Mesendoderm (in vitro differentiated cells): ENCODE results near the gene KLHL4. TPM values are rescaled to one million over a fixed set of nuclear protein-coding genes. Genes with fewer than 3 reads are reported as not detected.
"Not testable (repeated sequence)": the region's sequence is repeated elsewhere in the genome, so short reads cannot be mapped to it uniquely, and the experiment has no call there.

ENCODE experiments used
- DNase-seq: peaks from one replicate; pipeline ENCODE4 v3.0.0; 2013
- H2AK5ac ChIP-seq: 2 replicates; pipeline ENCODE4 v1.6.1; 2013; ENCODE audit warnings: low read length, inconsistent platforms
- H2BK120ac ChIP-seq: 2 replicates; pipeline ENCODE4 v1.6.1; 2013; ENCODE audit warnings: low read depth, mild to moderate bottlenecking, low read length, moderate library complexity, mixed read lengths
- H2BK15ac ChIP-seq: replicated peaks from 2 replicates; pipeline ENCODE4 v1.6.1; 2013; ENCODE audit warnings: low read depth, mild to moderate bottlenecking, moderate library complexity
- H2BK5ac ChIP-seq: 2 replicates; pipeline ENCODE4 v1.6.1; 2013; ENCODE audit warnings: low read length, inconsistent platforms
- H3K18ac ChIP-seq: 2 replicates; pipeline ENCODE4 v1.6.1; 2013; ENCODE audit warnings: mild to moderate bottlenecking, low read length, mixed read lengths
- H3K23ac ChIP-seq: one replicate; pipeline ENCODE4 v1.6.1; 2013; ENCODE audit warnings: low read length
- H3K27ac ChIP-seq: 2 replicates; pipeline ENCODE4 v1.5.1; 2013; ENCODE audit warnings: low read depth, mild to moderate bottlenecking, inconsistent platforms, low read length, moderate library complexity
- H3K27me3 ChIP-seq: 2 replicates; pipeline ENCODE4 v1.6.1; 2013; ENCODE audit warnings: low read length, control low read depth, mild to moderate bottlenecking, inconsistent platforms; ENCODE audit not compliant: insufficient read depth, poor library complexity
- H3K36me3 ChIP-seq: 2 replicates; pipeline ENCODE4 v1.6.1; 2013; ENCODE audit warnings: low read length, inconsistent platforms; ENCODE audit not compliant: control insufficient read depth, insufficient read depth
- H3K4ac ChIP-seq: one replicate; pipeline ENCODE4 v1.6.1; 2013; ENCODE audit warnings: low read depth, mild to moderate bottlenecking, low read length, moderate library complexity
- H3K4me1 ChIP-seq: 2 replicates; pipeline ENCODE4 v1.6.1; 2013; ENCODE audit warnings: low read depth, low read length, inconsistent platforms; ENCODE audit not compliant: control insufficient read depth
- H3K4me2 ChIP-seq: 2 replicates; pipeline ENCODE4 v1.6.1; 2013; ENCODE audit warnings: low read length
- H3K4me3 ChIP-seq: 2 replicates; pipeline ENCODE4 v1.5.1; 2013; ENCODE audit warnings: mild to moderate bottlenecking, low read length
- H3K56ac ChIP-seq: one replicate; pipeline ENCODE4 v1.6.1; 2013; ENCODE audit warnings: low read length
- H3K79me1 ChIP-seq: 2 replicates; pipeline ENCODE4 v1.6.1; 2013; ENCODE audit warnings: low read length, inconsistent platforms
- H3K79me2 ChIP-seq: 2 replicates; pipeline ENCODE4 v1.6.1; 2013; ENCODE audit warnings: mild to moderate bottlenecking, low read length; ENCODE audit not compliant: control insufficient read depth, insufficient read depth
- H3K9ac ChIP-seq: 2 replicates; pipeline ENCODE4 v1.6.1; 2013; ENCODE audit warnings: low read length, inconsistent platforms
- H4K5ac ChIP-seq: one replicate; pipeline ENCODE4 v1.6.1; 2013; ENCODE audit warnings: low read length
- H4K8ac ChIP-seq: one replicate; pipeline ENCODE4 v1.6.1; 2013; ENCODE audit warnings: low read depth, mild to moderate bottlenecking, control low read depth, low read length, moderate library complexity
- whole genome bisulfite sequencing: extraction: QIAGEN DNeasy Blood & Tissue Kit; methylation state at CpG from one replicate; pipeline ENCODE4 v1.1.7; 2013; ENCODE audit warnings: low lambda C conversion rate, missing lambda C conversion rate; ENCODE audit not compliant: insufficient coverage; ENCODE audit errors: extremely low coverage; 5-methylcytosine and 5-hydroxymethylcytosine counted together
- polyA plus RNA-seq, 2 experiments: library from polyadenylated mRNA; stranded (reverse); fragments of 200-250 nt; gene quantifications; one replicate each; pipeline ENCODE4 v1.2.3, GENCODE V29; 2013

The KLHL4 gene
- 4.6 TPM for polyA plus RNA-seq (2013, experiment 1 of 2)
- 4.7 TPM for polyA plus RNA-seq (2013, experiment 2 of 2)

GRCh38 chrX:87517571-87518141 lies at the start of gene KLHL4:
TSS of gene KLHL4 (plus strand) at chrX:87517802. CDS start at chrX:87517894, 92 bp downstream.
- Histone ChIP-seq H2BK15ac (no peak within 1 kb of the TSS), H3K56ac (peak within 1 kb of the TSS; percentile 76), H2BK5ac (peak within 1 kb of the TSS; percentile 45), H3K27me3 (no peaks in the 10 kb centered on the region), H3K79me2 (no peaks in the 10 kb centered on the region), H4K8ac (no peak within 1 kb of the TSS), H3K4me3 (peak within 1 kb of the TSS; percentile 37), H3K4ac (no peak within 1 kb of the TSS), H3K27ac (peak within 1 kb of the TSS; percentile 93), H3K18ac (peak within 1 kb of the TSS; percentile 84), H2AK5ac (no peak within 1 kb of the TSS), H3K9ac (peak within 1 kb of the TSS; percentile 50), H3K4me2 (peak within 1 kb of the TSS; percentile 44), H3K36me3 (no peaks in the 10 kb centered on the region), H3K4me1 (no peaks in the 10 kb centered on the region), H3K79me1 (no peaks in the 10 kb centered on the region), H4K5ac (no peak within 1 kb of the TSS), H2BK120ac (no peak within 1 kb of the TSS), H3K23ac (no peak within 1 kb of the TSS)
- WGBS, result no CpG with 5 or more reads among the region's 8 CpGs
- peak; percentile 98 for DNase-seq

GRCh38 chrX:87468941-87469340 lies 48.7 kb upstream of the KLHL4 start:
- Histone ChIP-seq H3K9ac (no peak overlapping the region), H3K4me1 (no peaks in the 10 kb centered on the region), H3K4ac (no peak overlapping the region), H2BK15ac (no peak overlapping the region), H2AK5ac (no peak overlapping the region), H3K4me3 (no peak overlapping the region), H4K5ac (no peak overlapping the region), H4K8ac (no peak overlapping the region), H3K36me3 (no peaks in the 10 kb centered on the region), H2BK5ac (no peak overlapping the region), H3K4me2 (no peak overlapping the region), H3K23ac (no peak overlapping the region), H2BK120ac (no peak overlapping the region), H3K27ac (no peak overlapping the region), H3K27me3 (no peaks in the 10 kb centered on the region), H3K18ac (no peak overlapping the region), H3K56ac (no peak overlapping the region), H3K79me1 (no peaks in the 10 kb centered on the region), H3K79me2 (no peaks in the 10 kb centered on the region)
- WGBS, result no CpG with 5 or more reads among the region's 2 CpGs
- no peak for DNase-seq

- no peak overlapping the region for H3K4me2 ChIP-seq
- H2BK120ac ChIP-seq, result no peak overlapping the region
- no peak overlapping the region for H3K23ac ChIP-seq
- H3K4me1 ChIP-seq, result no peaks in the 10 kb centered on the region
- H4K5ac ChIP-seq, result no peak overlapping the region
- H3K4me3 ChIP-seq, result no peak overlapping the region
- no peak overlapping the region for H2BK5ac ChIP-seq
- H2BK15ac ChIP-seq, result no peak overlapping the region
- H3K27ac ChIP-seq, result no peak overlapping the region
- H3K79me1 ChIP-seq, result no peaks in the 10 kb centered on the region
- H3K27me3 ChIP-seq, result no peaks in the 10 kb centered on the region
- H3K56ac ChIP-seq, result no peak overlapping the region
- no peak overlapping the region for H4K8ac ChIP-seq
- no peak overlapping the region for H3K18ac ChIP-seq
- H2AK5ac ChIP-seq, result no peak overlapping the region
- DNase-seq, result no peak
- H3K79me2 ChIP-seq, result no peaks in the 10 kb centered on the region
- H3K9ac ChIP-seq, result no peak overlapping the region
- WGBS, result no CpG with 5 or more reads among the region's 1 CpG
- no peak overlapping the region for H3K4ac ChIP-seq
- no peaks in the 10 kb centered on the region for H3K36me3 ChIP-seq
Measured at GRCh38 chrX:87475793-87476192, 41.8 kb upstream of the KLHL4 start.

- H3K27me3 ChIP-seq, H3K23ac ChIP-seq, H2AK5ac ChIP-seq, H2BK120ac ChIP-seq, H3K18ac ChIP-seq, H3K27ac ChIP-seq, H3K56ac ChIP-seq, H2BK5ac ChIP-seq, H3K79me1 ChIP-seq, H4K8ac ChIP-seq, H3K4ac ChIP-seq, H2BK15ac ChIP-seq, H3K4me1 ChIP-seq, H3K79me2 ChIP-seq, H3K9ac ChIP-seq, H4K5ac ChIP-seq, DNase-seq, H3K36me3 ChIP-seq, H3K4me2 ChIP-seq, H3K4me3 ChIP-seq: not testable (repeated sequence)
- no CpG with 5 or more reads among the region's 16 CpGs for WGBS
Measured at GRCh38 chrX:87478703-87479102, 38.9 kb upstream of the KLHL4 start.

- no peak overlapping the region for H2BK120ac ChIP-seq
- H3K79me1 ChIP-seq, result no peaks in the 10 kb centered on the region
- no peak overlapping the region for H2AK5ac ChIP-seq
- no CpG with 5 or more reads among the region's 2 CpGs for WGBS
- H3K9ac ChIP-seq, result no peak overlapping the region
- H3K18ac ChIP-seq, result no peak overlapping the region
- no peak overlapping the region for H3K4ac ChIP-seq
- H3K4me1 ChIP-seq, result no peaks in the 10 kb centered on the region
- no peak overlapping the region for H2BK5ac ChIP-seq
- H3K23ac ChIP-seq, result no peak overlapping the region
- no peak overlapping the region for H2BK15ac ChIP-seq
- H3K79me2 ChIP-seq, result no peaks in the 10 kb centered on the region
- H3K4me3 ChIP-seq, result no peak overlapping the region
- no peaks in the 10 kb centered on the region for H3K36me3 ChIP-seq
- H3K56ac ChIP-seq, result no peak overlapping the region
- H3K27ac ChIP-seq, result no peak overlapping the region
- no peaks in the 10 kb centered on the region for H3K27me3 ChIP-seq
- DNase-seq, result no peak
- no peak overlapping the region for H4K8ac ChIP-seq
- H3K4me2 ChIP-seq, result no peak overlapping the region
- no peak overlapping the region for H4K5ac ChIP-seq
Measured at GRCh38 chrX:87489071-87489470, 28.5 kb upstream of the KLHL4 start.

- no peak overlapping the region for H3K9ac ChIP-seq
- no peaks in the 10 kb centered on the region for H3K79me2 ChIP-seq
- H2BK15ac ChIP-seq, result no peak overlapping the region
- no peaks in the 10 kb centered on the region for H3K4me1 ChIP-seq
- H3K18ac ChIP-seq, result no peak overlapping the region
- H2BK120ac ChIP-seq, result no peak overlapping the region
- no peak overlapping the region for H3K23ac ChIP-seq
- no peak overlapping the region for H4K8ac ChIP-seq
- H3K56ac ChIP-seq, result no peak overlapping the region
- H2BK5ac ChIP-seq, result no peak overlapping the region
- H2AK5ac ChIP-seq, result no peak overlapping the region
- H3K79me1 ChIP-seq, result no peaks in the 10 kb centered on the region
- DNase-seq, result no peak
- no peak overlapping the region for H3K4me3 ChIP-seq
- no peak overlapping the region for H4K5ac ChIP-seq
- no peaks in the 10 kb centered on the region for H3K36me3 ChIP-seq
- WGBS, result no CpG with 5 or more reads among the region's 1 CpG
- no peak overlapping the region for H3K4ac ChIP-seq
- no peak overlapping the region for H3K27ac ChIP-seq
- no peak overlapping the region for H3K4me2 ChIP-seq
- no peaks in the 10 kb centered on the region for H3K27me3 ChIP-seq
Measured at GRCh38 chrX:87515836-87516235, 1.8 kb upstream of the KLHL4 start.
